Naive thymus-derived CD4-positive, alpha-beta T cell (primary cell): Measurements from ENCODE around the gene ANO9. TPM values are rescaled to one million over a fixed set of nuclear protein-coding genes. Genes with fewer than 3 reads are reported as not detected.
"Not testable (repeated sequence)": the region's sequence is repeated elsewhere in the genome, so short reads cannot be mapped to it uniquely, and the experiment has no call there.

Experiments
- ATAC-seq: fragments of 150-1000 bp; cut with Tn5 transposase; 2 replicates; pipeline ENCODE4 v1.10.0; 2021; ENCODE audit warnings: mild to moderate bottlenecking, moderate library complexity
- CTCF ChIA-PET: fragments of 350-600 bp; sonication (Branson Sonifier 250); formaldehyde crosslinking; loops from one replicate; lab custom pipeline; 2021; ENCODE audit warnings: antibody characterized with exemption; lab: Charles Lee
- POLR2A ChIA-PET: fragments of 350-600 bp; sonication (Branson Sonifier 250); formaldehyde crosslinking; loops from one replicate; lab custom pipeline; 2021; ENCODE audit warnings: antibody characterized with exemption, inconsistent platforms; lab: Charles Lee
- DNase-seq, 9 donors: peaks; one replicate each; pipeline versions ENCODE4 v3.0.0 to v3.0.0-alpha.2; 2020 to 2022; ENCODE audit warnings: mixed read lengths in 1 of 9
- H3K27ac ChIP-seq: one replicate; pipeline ENCODE4 v1.7.0; 2013; ENCODE audit warnings: mild to moderate bottlenecking, low read depth, low read length, moderate library complexity
- H3K27me3 ChIP-seq, 2 donors: one replicate each; pipeline ENCODE4 v1.7.0; 2013; ENCODE audit warnings: low read length in 2 of 2, mild to moderate bottlenecking in 2 of 2, moderate library complexity in 2 of 2; ENCODE audit not compliant: control insufficient read depth in 2 of 2, insufficient read depth in 2 of 2
- H3K36me3 ChIP-seq, 3 experiments: 1 replicate in 2 of 3; 2 replicates in 1 of 3; pipeline ENCODE4 v1.7.0; 2013; ENCODE audit warnings: low read length in 3 of 3, mild to moderate bottlenecking in 3 of 3, moderate library complexity in 1 of 3; ENCODE audit not compliant: insufficient read depth in 3 of 3, control insufficient read depth in 2 of 3
- H3K4me1 ChIP-seq, 2 donors: one replicate each; pipeline ENCODE4 v1.7.0; 2013; ENCODE audit warnings: low read length in 2 of 2, mild to moderate bottlenecking in 2 of 2, moderate library complexity in 1 of 2; ENCODE audit not compliant: control insufficient read depth in 2 of 2, insufficient read depth in 2 of 2
- H3K4me3 ChIP-seq: 2 replicates; pipeline ENCODE4 v1.7.0; 2013; ENCODE audit warnings: mild to moderate bottlenecking, low read length
- H3K9me3 ChIP-seq, 3 experiments: 1 replicate in 2 of 3; 2 replicates in 1 of 3; pipeline ENCODE4 v1.7.0; 2013; ENCODE audit warnings: low read length in 3 of 3; ENCODE audit not compliant: control insufficient read depth in 2 of 3
- H3K27ac Mint-ChIP-seq, 9 donors: one replicate each; pipeline ENCODE4 v1.8.0; 2020 to 2022; ENCODE audit warnings: mixed read lengths in 9 of 9, mild to moderate bottlenecking in 8 of 9, moderate library complexity in 5 of 9, inconsistent platforms in 2 of 9
- H3K27me3 Mint-ChIP-seq, 5 donors: one replicate each; pipeline ENCODE4 v1.8.0; 2021 to 2022; ENCODE audit warnings: mixed read lengths in 5 of 5, mild to moderate bottlenecking in 1 of 5
- H3K36me3 Mint-ChIP-seq, 5 donors: one replicate each; pipeline ENCODE4 v1.8.0; 2020 to 2022; ENCODE audit warnings: mixed read lengths in 5 of 5, mild to moderate bottlenecking in 3 of 5, inconsistent platforms in 1 of 5
- H3K4me1 Mint-ChIP-seq, 7 donors: one replicate each; pipeline ENCODE4 v1.8.0; 2020 to 2022; ENCODE audit warnings: mixed read lengths in 7 of 7, mild to moderate bottlenecking in 3 of 7, inconsistent platforms in 1 of 7
- H3K4me3 Mint-ChIP-seq, 10 donors: one replicate each; pipeline ENCODE4 v1.8.0; 2020 to 2022; ENCODE audit warnings: mild to moderate bottlenecking in 10 of 10, mixed read lengths in 10 of 10, moderate library complexity in 6 of 10, inconsistent platforms in 2 of 10
- H3K9me3 Mint-ChIP-seq, 11 donors: one replicate each; pipeline ENCODE4 v1.8.0; 2020 to 2022; ENCODE audit warnings: mixed read lengths in 11 of 11, mild to moderate bottlenecking in 4 of 11, inconsistent platforms in 1 of 11, moderate library complexity in 1 of 11
- intact Hi-C, 2 donors: fragments of 100-400 bp; cut with micrococcal nuclease; formaldehyde crosslinking; loops; one replicate each; pipeline ENCODE4 v1.15.1; 2023
- polyA plus RNA-seq, 2 donors: library from polyadenylated mRNA; unstranded; fragments of 300-500 nt; fragmentation: Illumina TruSeq; gene quantifications; one replicate each; pipeline ENCODE4 v1.2.3, GENCODE V29; 2021
- total RNA-seq, 6 experiments: library from RNA in 5 of 6; stranded (reverse) in 5 of 6; gene quantifications; 1 replicate in 5 of 6; 2 replicates in 1 of 6; pipeline ENCODE4 v1.2.3 and lab custom pipeline; 2021 to 2026

The ANO9 gene
- total and polyA plus RNA-seq, 7 experiments from 2014 or later = 9.0 to 107 (median 92.2) TPM

DNA sequence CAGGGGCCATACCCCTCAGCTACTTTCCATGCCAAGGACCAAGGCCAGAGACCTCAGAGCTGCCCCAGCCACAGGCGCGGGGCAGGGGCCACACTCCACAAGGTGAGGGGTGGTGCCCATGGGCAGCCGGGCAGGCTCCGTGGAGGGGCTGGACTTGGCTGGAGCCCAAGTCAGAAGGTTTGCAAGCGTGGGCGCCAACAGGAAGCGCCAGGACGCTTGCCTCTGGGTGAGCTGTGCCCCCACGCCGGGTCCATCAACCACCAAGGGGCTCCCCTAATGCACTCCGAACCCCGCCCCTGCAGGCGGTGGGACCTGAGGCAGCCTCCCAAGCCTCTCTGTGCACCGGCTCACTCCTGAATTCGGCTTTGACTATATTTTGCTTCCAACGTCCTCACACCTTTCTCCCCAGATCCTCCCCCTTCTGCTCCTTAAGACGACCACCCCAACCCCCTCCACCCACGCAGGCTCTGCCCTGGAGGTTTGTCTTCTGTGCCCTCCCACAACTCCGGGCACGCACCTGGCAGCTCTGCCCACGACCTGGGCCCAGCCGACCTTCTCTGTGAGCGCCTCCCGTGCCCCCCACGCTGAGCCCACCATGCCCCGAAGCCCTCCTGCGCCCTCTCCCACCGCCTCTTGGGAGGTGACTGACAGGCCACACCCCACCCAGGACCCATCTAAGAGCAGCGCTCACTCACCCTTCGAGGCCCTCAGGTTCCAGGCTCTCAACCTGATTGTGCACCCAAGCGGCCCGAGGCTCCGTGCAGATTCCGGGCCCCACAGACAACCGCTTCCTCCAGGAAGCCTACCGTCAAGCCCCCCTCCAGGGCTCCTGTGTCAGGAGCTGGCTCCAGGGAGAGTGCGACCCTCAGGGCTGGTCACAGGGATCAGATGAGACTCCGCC lies 50.4 kb downstream of the ANO9 start:
- peaks cover 1 to 10% (median 7%) of the 10 kb centered on the region in 11 donors for H3K9me3 Mint-ChIP-seq
- peaks cover 0 to 6% (median 0%) of the 10 kb centered on the region in 7 donors for H3K4me1 Mint-ChIP-seq
- H3K27ac ChIP-seq = no peak overlapping the region
- H3K4me3 ChIP-seq = no peak overlapping the region
- H3K27me3 ChIP-seq = no peaks in the 10 kb centered on the region
- H3K4me1 ChIP-seq = peaks cover 0 to 8% of the 10 kb centered on the region in 2 donors
- peaks cover 0 to 7% (median 0%) of the 10 kb centered on the region in 3 experiments for H3K9me3 ChIP-seq
- intact Hi-C loops = no loop called here
- CTCF ChIA-PET = no interaction called here
- DNase-seq (no peak), ATAC-seq (no peak)
- no peak overlapping the region for H3K27ac Mint-ChIP-seq
- no peaks in the 10 kb centered on the region for H3K36me3 ChIP-seq
- H3K27me3 Mint-ChIP-seq = peaks cover 0 to 8% (median 0%) of the 10 kb centered on the region in 5 donors
- peaks cover 0 to 7% (median 4%) of the 10 kb centered on the region in 5 donors for H3K36me3 Mint-ChIP-seq
- no peak overlapping the region for H3K4me3 Mint-ChIP-seq
- POLR2A ChIA-PET = no interaction called here

DNA sequence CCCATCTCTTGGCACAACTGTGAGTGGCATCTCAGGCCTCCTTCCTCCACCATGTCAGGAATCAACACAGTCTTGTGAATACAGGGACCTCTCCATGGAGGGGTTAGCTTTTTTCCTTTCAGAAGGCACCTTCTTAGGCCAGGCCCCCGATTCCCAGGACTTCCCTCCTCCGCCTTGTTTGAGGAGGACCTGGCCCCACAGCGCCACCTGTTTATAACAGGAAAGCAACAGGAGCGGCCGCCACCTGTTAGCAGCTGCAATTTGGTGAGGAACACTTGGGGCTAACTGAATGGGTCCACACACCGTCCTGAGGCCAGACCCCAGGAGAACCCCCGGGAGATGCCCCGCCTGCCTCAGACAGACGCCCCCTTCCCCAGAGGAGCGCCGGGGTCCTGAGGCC lies 51.6 kb downstream of the ANO9 start:
- Histone ChIP-seq H3K36me3 (no peaks in the 10 kb centered on the region), H3K27ac (no peak overlapping the region), H3K4me1 (peaks cover 0 to 8% of the 10 kb centered on the region in 2 donors), H3K9me3 (peaks cover 0 to 15% (median 0%) of the 10 kb centered on the region in 3 experiments), H3K27me3 (no peaks in the 10 kb centered on the region), H3K4me3 (no peak overlapping the region)
- Mint-ChIP-seq H3K4me1 (peaks cover 0 to 6% (median 0%) of the 10 kb centered on the region in 7 donors), H3K9me3 (peaks cover 1 to 10% (median 7%) of the 10 kb centered on the region in 11 donors), H3K27ac (no peak overlapping the region), H3K4me3 (no peak overlapping the region), H3K36me3 (peaks cover 0 to 7% (median 4%) of the 10 kb centered on the region in 5 donors), H3K27me3 (peaks cover 0 to 8% (median 0%) of the 10 kb centered on the region in 5 donors)
- no peak for DNase-seq
- intact Hi-C loops = no loop called here
- ChIA-PET POLR2A (no interaction called here), CTCF (no interaction called here)
- no peak for ATAC-seq

DNA sequence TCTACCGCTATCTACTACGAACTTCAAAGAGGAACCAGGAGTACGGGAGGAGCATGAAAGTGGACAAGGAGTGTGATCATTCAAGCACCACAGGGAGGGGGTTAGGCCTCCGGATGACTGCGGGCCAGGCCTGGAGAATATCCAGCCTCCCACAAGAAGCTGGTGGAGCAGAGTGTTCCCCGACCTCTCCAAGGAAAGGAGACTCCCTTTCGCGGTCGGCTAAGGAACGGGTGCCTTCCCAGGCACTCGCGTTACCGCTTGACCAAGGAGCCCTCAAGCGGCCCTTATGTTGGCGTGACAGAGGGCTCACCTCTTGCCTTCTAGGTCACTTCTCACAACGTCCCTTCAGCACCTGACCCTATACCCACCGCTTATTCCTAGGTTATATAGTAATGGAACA lies 52.4 kb downstream of the ANO9 start:
- POLR2A ChIA-PET = interaction anchor here (0.6 kb wide), 2 partner anchors 22 to 181 kb away, joined by 3 to 7 read pairs; no protein-coding TSS in a partner anchor
- intact Hi-C loops, CTCF ChIA-PET, H3K27ac Mint-ChIP-seq, H3K36me3 ChIP-seq, H3K27ac ChIP-seq, H3K4me1 ChIP-seq, ATAC-seq, H3K27me3 Mint-ChIP-seq, H3K4me3 ChIP-seq, DNase-seq, H3K36me3 Mint-ChIP-seq, H3K27me3 ChIP-seq, H3K4me1 Mint-ChIP-seq, H3K4me3 Mint-ChIP-seq: not testable (repeated sequence)
- peaks cover 1 to 10% (median 7%) of the 10 kb centered on the region in 11 donors for H3K9me3 Mint-ChIP-seq
- H3K9me3 ChIP-seq = peaks cover 0 to 15% (median 0%) of the 10 kb centered on the region in 3 experiments

DNA sequence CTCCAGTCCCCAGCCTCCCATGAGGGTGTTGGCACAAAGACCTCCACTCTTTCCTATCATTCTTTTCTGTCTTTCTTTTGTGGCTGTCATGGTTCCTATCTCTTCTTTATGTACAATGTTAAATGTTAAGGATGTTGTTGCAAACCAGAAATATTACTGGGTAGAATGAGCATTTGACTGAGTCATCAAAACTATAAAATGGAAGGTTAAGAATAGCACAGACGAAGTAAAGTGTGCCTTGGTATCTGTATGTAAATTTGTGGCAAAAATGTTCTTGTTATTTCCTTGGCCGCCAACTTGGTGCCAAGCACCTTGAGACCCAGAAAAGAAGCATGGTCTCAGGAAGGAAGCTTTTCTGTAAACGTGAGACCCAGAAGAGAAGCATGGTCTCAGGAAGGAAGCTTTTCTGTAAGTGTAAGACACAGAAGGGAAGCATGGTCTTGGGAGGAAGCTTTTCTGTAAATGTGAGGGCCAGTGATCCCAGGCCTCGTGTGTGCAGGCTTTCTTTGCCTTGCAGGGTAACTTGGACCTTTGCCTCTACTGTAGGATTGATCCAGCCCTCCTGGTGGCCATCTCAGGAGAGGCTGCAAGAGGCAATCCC lies 54.5 kb downstream of the ANO9 start:
- peaks cover 0 to 7% (median 4%) of the 10 kb centered on the region in 5 donors for H3K36me3 Mint-ChIP-seq
- H3K4me1 Mint-ChIP-seq = peaks cover 0 to 6% (median 0%) of the 10 kb centered on the region in 7 donors
- POLR2A ChIA-PET = interaction anchor here (1.0 to 1.3 kb wide), 2 partner anchors 55 to 56 kb away, joined by 3 read pairs; partner anchors contain the start of gene ANO9
- H3K4me3 Mint-ChIP-seq = no peak overlapping the region
- peaks cover 0 to 13% (median 0%) of the 10 kb centered on the region in 5 donors for H3K27me3 Mint-ChIP-seq
- intact Hi-C loops = no loop called here
- DNase-seq = no peak
- no peaks in the 10 kb centered on the region for H3K36me3 ChIP-seq
- H3K4me1 ChIP-seq = peaks cover 0 to 8% of the 10 kb centered on the region in 2 donors
- CTCF ChIA-PET = no interaction called here
- H3K4me3 ChIP-seq = no peak overlapping the region
- H3K27ac ChIP-seq = no peak overlapping the region
- peaks cover 0 to 15% (median 0%) of the 10 kb centered on the region in 3 experiments for H3K9me3 ChIP-seq
- H3K27me3 ChIP-seq = no peaks in the 10 kb centered on the region
- peaks cover 1 to 10% (median 7%) of the 10 kb centered on the region in 11 donors for H3K9me3 Mint-ChIP-seq
- no peak for ATAC-seq
- peak overlapping the region in 1 of 9 donors; percentile 8 for H3K27ac Mint-ChIP-seq

DNA sequence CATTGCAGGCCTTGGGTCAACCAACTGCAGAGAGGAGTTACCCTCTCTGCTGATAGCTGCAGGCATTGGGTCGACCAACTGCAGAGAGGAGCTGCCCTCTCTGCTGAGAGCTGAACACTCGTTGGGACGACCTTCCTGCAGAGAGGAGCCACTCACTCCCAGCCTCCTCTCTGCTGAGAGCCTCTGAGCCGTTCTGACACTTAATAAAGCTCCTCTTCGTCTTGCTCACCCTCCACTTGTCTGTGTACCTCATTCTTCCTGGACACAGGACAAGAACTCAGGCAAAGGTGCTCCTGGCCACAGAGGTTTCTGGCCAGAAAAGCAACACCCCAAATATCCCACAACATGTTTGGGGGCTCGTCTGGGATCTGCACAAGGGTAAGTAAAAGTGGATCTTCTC lies 55.3 kb downstream of the ANO9 start:
- DNase-seq (no peak), ATAC-seq (no peak)
- Histone ChIP-seq H3K4me3 (no peak overlapping the region), H3K9me3 (peaks cover 0 to 15% (median 0%) of the 10 kb centered on the region in 3 experiments), H3K36me3 (no peaks in the 10 kb centered on the region), H3K27ac (no peak overlapping the region), H3K27me3 (no peaks in the 10 kb centered on the region), H3K4me1 (peaks cover 0 to 8% of the 10 kb centered on the region in 2 donors)
- POLR2A ChIA-PET = interaction anchor here (1.3 kb wide), 1 partner anchor 55 kb away, joined by 3 read pairs; the partner anchor contains the start of gene ANO9
- Mint-ChIP-seq H3K36me3 (peaks cover 0 to 7% (median 4%) of the 10 kb centered on the region in 5 donors), H3K27ac (no peak overlapping the region), H3K9me3 (peaks cover 1 to 10% (median 7%) of the 10 kb centered on the region in 11 donors), H3K4me3 (no peak overlapping the region), H3K4me1 (peaks cover 0 to 8% (median 4%) of the 10 kb centered on the region in 7 donors), H3K27me3 (peaks cover 0 to 17% (median 3%) of the 10 kb centered on the region in 5 donors)
- intact Hi-C loops = no loop called here
- CTCF ChIA-PET = no interaction called here

DNA sequence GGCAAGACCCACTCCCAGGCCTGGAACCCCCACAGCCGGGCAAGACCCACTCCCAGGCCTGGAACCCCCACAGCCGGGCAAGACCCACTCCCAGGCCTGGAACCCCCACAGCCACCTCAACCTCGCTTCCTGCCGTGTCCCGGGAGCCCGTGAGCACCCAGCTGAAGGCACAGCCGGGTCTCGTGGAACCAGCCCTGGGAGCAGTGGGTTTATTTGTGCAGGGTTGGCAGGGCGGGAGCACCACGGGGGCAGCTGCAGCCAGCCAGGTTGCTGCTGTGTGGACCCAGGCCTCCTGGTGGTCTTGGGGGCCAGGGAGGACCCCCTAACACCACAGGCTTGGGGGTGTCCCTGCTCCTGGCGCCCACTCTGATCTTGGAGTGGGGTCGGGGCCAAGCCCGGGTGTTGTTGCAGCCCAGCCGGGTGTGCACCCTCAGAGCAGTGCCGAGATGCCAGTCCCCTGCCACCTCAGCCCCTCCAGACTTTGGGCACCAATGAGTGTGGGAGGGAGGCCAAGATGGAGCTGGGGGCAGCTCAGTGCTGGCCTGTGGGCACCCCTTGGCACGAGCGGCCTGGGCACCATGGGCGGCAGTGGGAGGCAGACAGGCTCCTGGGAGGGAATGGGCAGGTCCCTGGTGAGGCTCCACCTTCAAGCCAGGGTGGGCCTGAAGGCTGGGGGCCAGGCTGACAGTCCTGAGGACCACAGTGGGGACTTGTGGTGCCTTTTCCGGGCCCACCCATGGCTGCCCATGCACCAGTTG lies 56.0 kb downstream of the ANO9 start:
- H3K27ac ChIP-seq = no peak overlapping the region
- H3K27me3 ChIP-seq = no peaks in the 10 kb centered on the region
- Mint-ChIP-seq H3K4me3 (no peak overlapping the region), H3K36me3 (peaks cover 0 to 7% (median 4%) of the 10 kb centered on the region in 5 donors), H3K27me3 (peaks cover 0 to 17% (median 3%) of the 10 kb centered on the region in 5 donors), H3K4me1 (peaks cover 0 to 8% (median 6%) of the 10 kb centered on the region in 7 donors), H3K27ac (no peak overlapping the region), H3K9me3 (peaks cover 1 to 10% (median 7%) of the 10 kb centered on the region in 11 donors)
- H3K4me3 ChIP-seq = no peak overlapping the region
- ATAC-seq (no peak), DNase-seq (no peak)
- intact Hi-C loops = no loop called here
- H3K4me1 ChIP-seq = peaks cover 0 to 8% of the 10 kb centered on the region in 2 donors
- POLR2A ChIA-PET = no interaction called here
- H3K36me3 ChIP-seq = no peaks in the 10 kb centered on the region
- peaks cover 0 to 15% (median 0%) of the 10 kb centered on the region in 3 experiments for H3K9me3 ChIP-seq
- CTCF ChIA-PET = no interaction called here
